ENCODE results near the gene HRH3. TPM values are rescaled to one million over a fixed set of nuclear protein-coding genes. Genes with fewer than 3 reads are reported as not detected.

The HRH3 gene
- total RNA-seq, 1 donor = not detected

- no peak for DNase-seq (ENCODE audit: low read depth in 2 of 3, low spot score in 2 of 3)
These were observed 11.2 kb upstream of the HRH3 start for GRCh38 chr20:62231292-62231691.

DNA sequence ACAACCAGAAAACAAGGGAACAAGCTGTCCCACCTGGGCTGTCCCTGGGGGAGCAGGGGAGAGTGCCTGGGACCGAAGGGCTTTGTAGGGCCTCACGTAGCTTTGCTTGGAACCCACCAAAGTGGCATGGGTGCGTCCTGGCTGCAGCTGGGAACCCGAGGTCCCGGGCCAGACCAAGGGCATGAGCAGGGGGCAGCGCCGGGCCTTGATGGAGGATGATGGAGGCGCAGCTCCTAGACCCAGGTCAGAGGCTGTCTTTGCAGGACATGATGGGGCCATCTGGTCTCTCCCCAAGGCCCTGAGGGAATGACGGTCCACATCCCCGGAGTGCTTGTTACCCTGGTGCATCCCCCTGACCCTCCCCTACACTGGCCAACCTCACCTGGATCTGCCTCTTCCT is 10.6 kb upstream of the HRH3 start:
- no peak for DNase-seq (ENCODE audit: low read depth in 2 of 3, low spot score in 2 of 3)

GRCh38 chr20:62230276-62230675 is 10.2 kb upstream of the HRH3 start:
- DNase-seq (ENCODE audit: low read depth in 2 of 3, low spot score in 2 of 3) = no peak

DNA sequence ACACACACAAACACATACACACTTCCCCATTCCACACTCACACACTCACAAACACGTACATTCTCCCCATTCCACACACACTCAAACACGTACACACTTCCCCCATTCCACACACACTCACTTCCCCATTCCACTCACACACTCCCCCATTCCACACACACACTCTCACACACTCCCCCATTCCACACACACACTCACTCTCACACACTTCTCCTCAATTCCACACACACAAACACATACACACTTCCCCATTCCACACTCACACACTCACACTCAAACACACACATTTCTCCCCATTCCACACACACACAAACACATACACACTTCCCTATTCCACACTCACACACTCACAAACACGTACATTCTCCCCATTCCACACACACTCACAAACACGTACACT is 9.6 kb upstream of the HRH3 start:
- no peak for DNase-seq (ENCODE audit: low read depth in 2 of 3, low spot score in 2 of 3)

- DNase-seq (ENCODE audit: low read depth in 2 of 3, low spot score in 2 of 3) = no peak
These were observed 9.0 kb upstream of the HRH3 start for GRCh38 chr20:62228982-62229545.

- DNase-seq (ENCODE audit: low read depth in 2 of 3, low spot score in 2 of 3) = no peak
These were observed 8.2 kb upstream of the HRH3 start for GRCh38 chr20:62227977-62228958.

- DNase-seq (ENCODE audit: low read depth in 2 of 3, low spot score in 2 of 3) = no peak
These were observed 7.5 kb upstream of the HRH3 start for GRCh38 chr20:62227591-62227976.

DNA sequence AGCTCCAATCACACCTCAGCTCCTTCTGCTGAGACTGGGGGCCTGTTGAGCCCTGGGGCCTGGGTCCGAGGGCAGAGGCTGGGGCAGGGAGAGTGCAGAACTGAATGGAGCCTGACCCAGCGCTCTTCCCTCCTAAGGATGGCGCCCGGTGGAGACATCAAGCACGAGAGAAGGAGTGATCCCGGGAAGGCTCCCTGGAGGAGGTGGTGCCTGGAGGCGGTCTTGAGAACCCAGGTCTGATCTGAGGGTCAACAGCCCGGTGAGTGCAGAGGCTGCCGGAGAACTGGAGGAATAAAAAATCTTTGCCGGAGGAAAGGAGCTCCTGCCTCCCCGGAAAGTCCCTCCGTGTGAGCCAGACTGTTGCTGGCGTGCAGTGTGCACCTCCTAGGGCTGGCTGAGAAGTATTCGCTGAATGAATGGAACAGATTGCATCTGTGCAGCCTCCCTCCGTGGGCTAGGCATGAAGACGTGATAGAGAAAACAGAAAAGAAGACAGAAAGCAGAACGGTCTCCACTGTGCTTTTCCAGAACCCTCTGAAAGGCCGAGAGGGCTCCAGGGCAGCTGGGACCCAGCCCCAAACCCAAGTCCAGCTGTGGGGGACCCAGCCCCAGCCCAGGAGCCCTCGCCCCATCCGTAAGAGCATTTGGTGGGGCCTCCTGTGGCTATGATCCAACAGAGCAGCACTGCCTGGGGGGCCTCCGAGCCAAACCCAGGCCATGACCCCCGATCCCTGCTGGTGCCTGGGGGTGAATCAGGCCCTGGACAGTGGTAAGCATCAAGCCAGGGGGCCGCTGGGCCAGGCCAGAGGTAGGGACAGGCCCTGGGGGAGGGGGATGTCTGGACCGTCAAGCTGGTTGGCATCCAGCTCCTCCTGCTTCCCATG is 6.9 kb upstream of the HRH3 start:
- DNase-seq (ENCODE audit: low read depth in 2 of 3, low spot score in 2 of 3) = no peak

DNA sequence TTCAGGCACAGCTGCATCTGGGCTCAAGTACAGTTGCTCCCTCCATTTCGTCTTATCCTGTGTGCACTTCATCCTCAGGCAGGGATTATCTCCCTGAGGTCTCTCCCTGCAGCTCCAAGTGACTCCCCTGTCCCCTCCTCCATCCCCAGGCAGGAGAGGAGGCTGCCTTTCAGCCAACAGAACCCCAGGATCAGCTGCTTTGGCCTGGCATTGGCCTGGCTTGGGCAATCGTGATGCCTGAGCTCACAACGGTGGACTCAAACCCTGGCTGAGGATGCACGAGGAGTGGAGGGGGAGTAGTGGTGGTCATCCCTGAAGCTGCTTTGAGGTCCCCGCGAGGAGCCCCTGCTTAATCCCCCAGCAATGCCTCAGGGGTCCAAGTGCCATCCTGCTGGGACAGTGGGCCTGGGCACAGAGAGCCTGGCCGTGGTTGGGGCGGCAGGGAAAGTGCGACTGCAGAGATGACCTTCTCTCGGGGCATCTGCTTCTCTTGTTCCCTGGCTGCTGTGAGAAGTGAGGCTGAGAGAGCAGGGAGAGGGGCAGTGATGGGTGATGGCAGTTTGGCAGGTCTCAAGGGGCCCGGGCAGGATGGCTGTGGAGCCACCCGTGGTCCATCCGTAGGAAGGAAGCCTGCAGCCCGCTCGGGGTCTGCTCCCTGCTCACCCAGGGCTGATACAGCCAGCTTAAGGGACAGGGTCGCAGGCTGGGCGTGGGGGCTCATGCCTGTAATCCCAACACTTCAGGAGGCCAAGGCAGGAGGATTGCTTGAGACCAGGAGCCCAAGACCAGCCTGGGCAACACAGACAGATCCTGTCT is 6.0 kb upstream of the HRH3 start:
- DNase-seq (ENCODE audit: low read depth in 2 of 3, low spot score in 2 of 3) = no peak

DNA sequence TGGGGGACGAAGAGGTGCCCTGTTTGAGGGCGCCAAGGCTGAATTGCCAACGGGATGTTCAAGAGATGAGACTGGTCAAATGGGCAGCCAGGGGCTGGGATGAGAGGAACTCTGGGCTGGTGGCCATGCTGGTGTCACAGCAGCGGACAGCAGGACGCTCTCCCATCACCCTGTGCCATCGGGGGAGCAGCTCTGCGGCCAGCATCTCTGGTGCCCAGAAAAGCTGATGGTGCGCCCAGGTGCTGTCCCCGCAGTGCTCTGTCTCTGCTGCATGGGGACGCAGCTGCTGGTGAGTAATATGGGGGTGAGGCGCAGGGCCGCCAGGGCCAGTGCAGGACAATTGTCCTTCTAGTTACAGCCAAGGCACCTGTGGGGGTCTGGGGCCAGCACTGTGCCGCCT is 4.9 kb upstream of the HRH3 start:
- no peak for DNase-seq (ENCODE audit: low read depth in 2 of 3, low spot score in 2 of 3)

GRCh38 chr20:62224113-62224855 is 4.2 kb upstream of the HRH3 start:
- no peak for DNase-seq (ENCODE audit: low read depth in 2 of 3, low spot score in 2 of 3)

- no peak for DNase-seq (ENCODE audit: low read depth in 2 of 3, low spot score in 2 of 3)
These were observed 3.5 kb upstream of the HRH3 start for GRCh38 chr20:62223571-62223970.

DNA sequence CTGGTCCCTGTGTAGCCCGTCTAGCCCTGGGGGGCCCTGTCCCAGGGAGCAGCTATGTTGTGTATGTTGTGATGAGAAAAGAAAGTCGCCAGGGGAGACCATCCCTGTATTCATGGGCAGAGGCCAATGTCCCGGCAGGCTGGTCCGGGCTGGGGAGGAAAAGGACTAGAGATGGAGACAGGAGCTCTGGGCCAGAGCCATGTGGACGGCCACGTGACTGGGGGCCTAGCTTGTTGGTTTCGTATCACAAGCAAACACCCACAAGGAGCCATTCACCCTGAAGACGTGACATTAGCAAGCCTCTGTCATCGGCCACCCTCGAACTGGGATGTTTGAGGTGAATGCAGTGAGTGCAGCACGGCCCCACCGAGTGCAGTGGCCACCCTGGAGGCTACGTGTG is 2.9 kb upstream of the HRH3 start:
- DNase-seq (ENCODE audit: low read depth in 2 of 3, low spot score in 2 of 3) = no peak

DNA sequence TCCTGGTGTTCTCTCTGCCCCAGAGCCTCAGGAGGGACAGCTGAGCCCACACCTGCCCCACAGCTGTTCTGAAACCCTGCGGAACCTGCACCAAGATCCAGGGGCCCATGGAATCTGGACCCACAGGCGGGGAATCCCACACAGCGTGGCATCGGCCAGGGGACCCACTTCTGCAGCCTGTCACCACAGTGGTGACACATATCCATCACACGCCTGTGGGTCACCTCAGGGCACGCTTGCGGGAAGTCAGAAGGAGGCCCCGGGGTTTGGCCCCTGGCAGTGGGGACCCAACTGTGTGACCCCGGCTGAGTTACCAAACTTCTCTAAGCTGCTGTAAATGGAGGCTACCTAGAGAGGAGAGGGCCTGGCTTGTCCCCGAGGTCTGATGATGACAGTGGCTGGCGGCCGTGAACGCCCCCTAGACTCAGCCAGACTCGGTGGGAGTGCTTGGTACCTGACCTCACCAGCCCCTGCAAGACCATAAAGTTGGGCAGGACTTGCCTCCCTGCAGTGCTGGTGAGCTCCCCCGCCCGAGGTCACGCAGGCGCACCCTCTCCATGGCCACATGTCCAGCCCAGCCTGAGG is 2.3 kb upstream of the HRH3 start:
- no peak for DNase-seq (ENCODE audit: low read depth in 2 of 3, low spot score in 2 of 3)

GRCh38 chr20:62220666-62221568 is 839 bp upstream of the HRH3 start:
- DNase-seq (ENCODE audit: low read depth in 2 of 3, low spot score in 2 of 3) = peak in 2 of 3 donors; percentile 37 to 47

GRCh38 chr20:62219101-62219991 is 732 bp downstream of the HRH3 start:
- no peak for DNase-seq (ENCODE audit: low read depth in 2 of 3, low spot score in 2 of 3)
